H1 (cell line): ENCODE measurements around the gene RGS6.

Experiments
- CHD1 ChIP-seq: IDR thresholded peaks from 2 replicates; pipeline ENCODE4 v1.6.1; 2012; ENCODE audit warnings: low read depth, low read length, improper control_type of control experiment
- CTCF ChIP-seq, 3 experiments: IDR thresholded peaks; 1 replicate in 2 of 3; 2 replicates in 1 of 3; pipeline versions ENCODE4 v1.5.1 to v1.6.1; 2011; ENCODE audit warnings: low read length in 3 of 3, mild to moderate bottlenecking in 3 of 3, inconsistent platforms in 2 of 3, low read depth in 1 of 3, moderate library complexity in 1 of 3; ENCODE audit not compliant: insufficient read depth in 1 of 3; ENCODE audit errors: control extremely low read depth in 1 of 3
- EZH2 ChIP-seq: fragments of 200-600 bp; sonication (generic); IDR thresholded peaks from 2 replicates; pipeline ENCODE4 v1.7.1; 2012; ENCODE audit warnings: low read depth, mild to moderate bottlenecking, moderate library complexity, low read length, inconsistent platforms; ENCODE audit not compliant: severe bottlenecking
- PHF8 ChIP-seq: fragments of 200-600 bp; sonication (generic); conservative IDR thresholded peaks from 2 replicates; pipeline ENCODE4 v1.7.1; 2012; ENCODE audit warnings: low read depth, mild to moderate bottlenecking, inconsistent platforms, low read length, moderate library complexity
- POLR2A ChIP-seq, 2 experiments: IDR thresholded peaks; 1 replicate in 1 of 2; 2 replicates in 1 of 2; pipeline ENCODE4 v1.6.1; 2011; ENCODE audit warnings: low read depth in 2 of 2, low read length in 2 of 2, mild to moderate bottlenecking in 2 of 2; ENCODE audit errors: control extremely low read depth in 1 of 2
- SIRT6 ChIP-seq: IDR thresholded peaks from one replicate; pipeline ENCODE4 v1.7.1; 2012; ENCODE audit warnings: low read length, inconsistent platforms
- SP1 ChIP-seq: IDR thresholded peaks from 2 replicates; pipeline ENCODE4 v1.6.1; 2011; ENCODE audit warnings: low read depth, low read length
- SUZ12 ChIP-seq: fragments of 200-600 bp; sonication (generic); IDR thresholded peaks from 2 replicates; pipeline ENCODE4 v1.6.1; 2012; ENCODE audit warnings: mild to moderate bottlenecking, inconsistent platforms, low read length, moderate library complexity, mixed read lengths
- TAF1 ChIP-seq: IDR thresholded peaks from 2 replicates; pipeline ENCODE4 v1.6.1; 2011; ENCODE audit warnings: mild to moderate bottlenecking, low read depth, low read length
- TCF12 ChIP-seq: IDR thresholded peaks from 2 replicates; pipeline ENCODE4 v1.6.1; 2011; ENCODE audit warnings: low read depth, mild to moderate bottlenecking, low read length
- YY1 ChIP-seq: IDR thresholded peaks from 2 replicates; pipeline ENCODE4 v1.6.1; 2011; ENCODE audit warnings: low read depth, mild to moderate bottlenecking, low read length

- TF ChIP-seq TAF1: no peak
- no peak for TF ChIP-seq CTCF (IDR thresholded peaks at IDR 0.05; ENCODE audit: control extremely low read depth in 1 of 3, insufficient read depth in 1 of 3, low read depth in 1 of 3, low read length in 3 of 3)
- TF ChIP-seq YY1: no peak
- TF ChIP-seq EZH2: no peak
- TF ChIP-seq POLR2A (IDR thresholded peaks at IDR 0.05; ENCODE audit: control extremely low read depth in 1 of 2, low read depth in 2 of 2, low read length in 2 of 2): no peak
- no peak for TF ChIP-seq PHF8
- TF ChIP-seq SUZ12: no peak
- TF ChIP-seq SIRT6: no peak
- no peak for TF ChIP-seq SP1
- no peak for TF ChIP-seq TCF12
- TF ChIP-seq CHD1: no peak
These were observed 498.2 kb downstream of the RGS6 start for GRCh38 chr14:72430457-72430856.
